Prostate gland (tissue), 2 donors: ENCODE data around the gene MYO5C. TPM values are rescaled to one million over a fixed set of nuclear protein-coding genes. Genes with fewer than 3 reads are reported as not detected.

Experiments
- DNase-seq: peaks from one replicate; pipeline ENCODE4 v3.0.0-alpha.2; 2019; ENCODE audit warnings: low spot score
- H3K27ac ChIP-seq, 2 donors: fragments of 200-600 bp; sonication (generic); 2 replicates each; pipeline ENCODE4 v1.5.1; 2017 to 2019
- H3K27me3 ChIP-seq: fragments of 200-600 bp; sonication (generic); replicated peaks from 2 replicates; pipeline ENCODE4 v1.5.1; 2019; ENCODE audit not compliant: insufficient read depth
- H3K36me3 ChIP-seq, 2 donors: fragments of 200-600 bp; sonication (generic); 1 replicate in 1 of 2; 2 replicates in 1 of 2; pipeline versions ENCODE4 v1.5.1 to v1.8.1; 2017 to 2019
- H3K4me1 ChIP-seq: fragments of 200-600 bp; sonication (generic); replicated peaks from 2 replicates; pipeline ENCODE4 v1.5.1; 2019
- H3K4me3 ChIP-seq, 2 donors: fragments of 200-600 bp; sonication (generic); 2 replicates each; pipeline ENCODE4 v1.5.1; 2017 to 2019
- H3K9me3 ChIP-seq: fragments of 200-600 bp; sonication (generic); 2 replicates; pipeline ENCODE4 v1.5.1; 2017
- CTCF ChIP-seq, 4 experiments: fragments of 200-600 bp in 2 of 4; fragments of 450-650 bp in 2 of 4; sonication (generic) in 2 of 4; IDR thresholded peaks; 1 replicate in 3 of 4; 2 replicates in 1 of 4; pipeline ENCODE4 v1.5.1; 2016 to 2019; ENCODE audit warnings: antibody characterized with exemption in 4 of 4, mild to moderate bottlenecking in 2 of 4, moderate library complexity in 2 of 4
- POLR2A ChIP-seq: fragments of 450-650 bp; IDR thresholded peaks from one replicate; pipeline ENCODE4 v1.6.1; 2016; ENCODE audit warnings: antibody characterized with exemption, mild to moderate bottlenecking
- POLR2AphosphoS5 ChIP-seq: sonication (generic); formaldehyde crosslinking; IDR thresholded peaks from one replicate; pipeline ENCODE4 v1.6.1; 2017; ENCODE audit warnings: antibody characterized with exemption
- WGBS: methylation state at CpG from one replicate; pipeline ENCODE4 v1.1.5; 2018; 5-methylcytosine and 5-hydroxymethylcytosine counted together
- intact Hi-C: fragments of 100-400 bp; cut with DNase I; formaldehyde crosslinking; loops from one replicate; pipeline ENCODE4 v1.14.2; 2022
- total RNA-seq, 2 donors: library from RNA; depleted of rRNA; stranded (reverse); fragments of >200 nt; gene quantifications; one replicate each; pipeline ENCODE4 v1.1.0, GENCODE V29; 2016

MYO5C gene
- total RNA-seq, 2 donors from 2014 or later, result 53.5 to 59.9 TPM

DNA sequence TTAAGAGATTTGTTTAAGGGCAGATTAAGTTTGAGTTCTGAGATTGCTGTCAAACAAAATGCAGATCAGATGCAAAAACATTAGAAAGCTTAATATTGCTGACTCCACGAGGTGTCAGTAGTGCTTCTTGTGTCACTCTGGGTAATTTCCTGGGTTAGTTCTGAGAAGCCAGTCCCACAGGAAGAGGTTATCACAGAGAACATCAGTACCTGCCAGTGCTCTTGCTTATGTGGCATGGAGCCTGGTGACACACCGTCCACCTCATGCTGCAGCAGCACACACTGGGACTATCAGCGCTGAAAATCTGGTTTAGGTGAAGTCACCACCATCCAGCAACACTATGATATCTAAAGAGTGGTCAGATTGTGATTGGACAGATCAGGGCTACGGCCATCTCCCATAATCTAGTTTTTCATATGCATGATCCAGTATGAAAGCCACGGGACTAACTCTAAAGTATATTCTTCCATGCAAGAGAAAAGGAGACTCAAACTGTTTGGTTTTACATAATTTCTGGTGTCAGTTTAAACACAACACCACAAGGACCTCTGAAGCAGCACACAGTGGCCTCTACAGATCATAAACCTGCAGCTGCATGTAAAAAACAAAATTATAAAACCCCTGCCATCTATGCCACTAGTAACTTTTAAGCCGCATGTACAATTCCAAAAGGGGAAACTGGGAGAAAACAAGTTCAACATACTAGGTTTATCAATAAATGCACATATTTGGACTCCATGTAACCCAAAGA lies 36.1 kb upstream of the MYO5C start:
- no peak overlapping the region for H3K4me3 ChIP-seq
- no peaks in the 10 kb centered on the region for H3K4me1 ChIP-seq
- no peaks in the 10 kb centered on the region for H3K27me3 ChIP-seq
- no peak overlapping the region for H3K27ac ChIP-seq
- TF ChIP-seq POLR2A (no peak), CTCF (IDR thresholded peaks at IDR 0.05) (peak in 3 of 4 experiments; percentile 24 to 46 (median 43)), POLR2AphosphoS5 (peak; percentile 35)
- H3K36me3 ChIP-seq, result no peaks in the 10 kb centered on the region
- WGBS, result 52% methylated on average over 6 of the region's 6 CpGs
- peak; percentile 10 for DNase-seq
- intact Hi-C loops, result no loop called here
- no peaks in the 10 kb centered on the region for H3K9me3 ChIP-seq

DNA sequence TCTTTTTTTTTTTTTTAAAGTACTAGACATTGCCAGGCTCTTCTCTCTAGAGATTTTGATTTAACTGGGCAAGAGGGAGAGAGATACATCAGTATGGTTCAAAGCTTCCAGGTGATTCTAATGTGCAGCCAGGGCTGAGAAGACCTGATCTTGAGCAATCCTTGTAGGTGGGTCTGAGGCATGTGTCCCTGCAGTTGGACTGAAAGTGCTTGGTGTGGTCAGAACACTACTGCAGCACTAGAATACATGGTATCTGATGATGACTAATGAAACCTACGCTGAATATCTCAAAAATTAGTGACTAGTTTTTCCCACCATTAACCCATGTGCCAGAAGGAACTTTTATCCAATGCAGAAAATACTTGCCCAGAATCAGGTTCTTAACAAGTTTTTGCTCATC lies 34.4 kb upstream of the MYO5C start:
- no peaks in the 10 kb centered on the region for H3K27me3 ChIP-seq
- DNase-seq, result no peak
- intact Hi-C loops, result loop anchor here (5.0 kb wide), 1 partner anchor 407 kb away; no protein-coding TSS in a partner anchor
- no peak overlapping the region for H3K4me3 ChIP-seq
- no peaks in the 10 kb centered on the region for H3K36me3 ChIP-seq
- H3K9me3 ChIP-seq, result no peaks in the 10 kb centered on the region
- H3K27ac ChIP-seq, result no peak overlapping the region
- no peaks in the 10 kb centered on the region for H3K4me1 ChIP-seq
- TF ChIP-seq POLR2A (no peak), POLR2AphosphoS5 (no peak), CTCF (IDR thresholded peaks at IDR 0.05) (no peak)
- 88% methylated on average over 1 of the region's 1 CpG for WGBS

DNA sequence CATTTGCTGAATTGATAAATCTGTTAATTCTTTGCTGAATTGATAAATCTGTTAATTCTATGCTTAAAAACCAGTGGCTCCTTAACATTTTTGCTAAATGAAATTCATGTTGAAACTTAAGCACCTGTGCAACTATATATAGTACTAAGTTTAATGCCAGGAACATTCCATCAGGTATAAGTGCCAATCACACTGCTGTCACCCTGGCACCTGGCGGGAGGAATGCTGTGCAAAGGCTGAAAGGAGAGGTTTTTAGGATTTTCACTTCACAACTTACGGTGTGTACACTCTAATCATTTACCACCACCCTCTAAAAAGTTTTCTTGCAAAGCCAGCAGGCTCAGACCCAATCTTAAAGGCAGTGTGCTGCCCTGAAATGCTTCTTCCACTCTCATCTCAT lies 33.5 kb upstream of the MYO5C start:
- H3K27me3 ChIP-seq, result no peaks in the 10 kb centered on the region
- intact Hi-C loops, result loop anchor here (5.0 kb wide), 1 partner anchor 408 kb away; no protein-coding TSS in a partner anchor
- TF ChIP-seq CTCF (IDR thresholded peaks at IDR 0.05) (no peak), POLR2AphosphoS5 (no peak), POLR2A (no peak)
- H3K4me3 ChIP-seq, result no peak overlapping the region
- no peaks in the 10 kb centered on the region for H3K9me3 ChIP-seq
- 92% methylated on average over 2 of the region's 2 CpGs for WGBS
- no peak overlapping the region for H3K27ac ChIP-seq
- no peaks in the 10 kb centered on the region for H3K4me1 ChIP-seq
- no peaks in the 10 kb centered on the region for H3K36me3 ChIP-seq
- DNase-seq, result no peak

DNA sequence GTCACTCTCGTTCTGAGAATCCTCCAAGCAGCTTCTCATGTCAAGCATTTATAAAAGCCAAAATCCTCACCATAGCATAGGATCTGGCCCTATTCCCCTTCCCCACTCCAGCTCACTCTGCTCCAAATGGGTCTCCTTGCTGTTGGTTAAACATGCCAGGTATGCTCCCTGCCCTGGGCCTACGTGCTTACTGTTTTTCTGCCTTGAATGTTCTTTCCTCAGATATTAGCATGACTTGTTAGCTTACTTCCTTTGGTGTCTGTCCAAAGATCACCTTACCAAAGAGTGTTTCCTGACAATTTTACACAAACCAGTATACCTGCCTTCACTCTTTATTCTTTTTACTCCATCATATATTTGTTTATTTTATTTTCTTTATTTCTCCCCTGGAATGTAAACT lies 33.1 kb upstream of the MYO5C start:
- no peaks in the 10 kb centered on the region for H3K36me3 ChIP-seq
- TF ChIP-seq POLR2A (no peak), POLR2AphosphoS5 (no peak), CTCF (IDR thresholded peaks at IDR 0.05) (no peak)
- no peak overlapping the region for H3K27ac ChIP-seq
- intact Hi-C loops, result loop anchor here (5.0 kb wide), 1 partner anchor 409 kb away; no protein-coding TSS in a partner anchor
- H3K4me3 ChIP-seq, result no peak overlapping the region
- no peaks in the 10 kb centered on the region for H3K4me1 ChIP-seq
- no peak for DNase-seq
- no peaks in the 10 kb centered on the region for H3K27me3 ChIP-seq
- 84% methylated on average over 2 of the region's 2 CpGs for WGBS
- no peaks in the 10 kb centered on the region for H3K9me3 ChIP-seq

- Histone ChIP-seq H3K27ac (no peak overlapping the region), H3K4me1 (no peaks in the 10 kb centered on the region), H3K27me3 (no peaks in the 10 kb centered on the region), H3K9me3 (no peaks in the 10 kb centered on the region), H3K36me3 (no peaks in the 10 kb centered on the region), H3K4me3 (no peak overlapping the region)
- 75% methylated on average over 2 of the region's 2 CpGs for WGBS
- intact Hi-C loops, result loop anchor here (5.0 kb wide), 1 partner anchor 411 kb away; no protein-coding TSS in a partner anchor
- DNase-seq, result no peak
- TF ChIP-seq POLR2A (no peak), CTCF (IDR thresholded peaks at IDR 0.05) (no peak), POLR2AphosphoS5 (no peak)
These were observed 31.2 kb upstream of the MYO5C start for GRCh38 chr15:52326756-52327155.
